SJCRH30 (cell line): Measurements from ENCODE around the gene TRIM67. TPM values are rescaled to one million over a fixed set of nuclear protein-coding genes. Genes with fewer than 3 reads are reported as not detected.

Experiments used
- DNase-seq, 2 experiments: peaks; one replicate each; pipeline ENCODE4 v3.0.0-alpha.2; 2015 to 2020
- H3K27ac ChIP-seq: fragments of 250-450 bp; sonication (Bioruptor Pico); 2 replicates; pipeline ENCODE4 v1.5.1; 2020; ENCODE audit warnings: mild to moderate bottlenecking, moderate library complexity
- H3K27me3 ChIP-seq: fragments of 250-450 bp; sonication (Bioruptor Pico); 2 replicates; pipeline ENCODE4 v1.5.1; 2020; ENCODE audit warnings: mild to moderate bottlenecking, moderate library complexity
- H3K36me3 ChIP-seq: fragments of 250-450 bp; sonication (Bioruptor Pico); 2 replicates; pipeline ENCODE4 v1.5.1; 2020; ENCODE audit warnings: mild to moderate bottlenecking, moderate library complexity
- H3K4me1 ChIP-seq: fragments of 250-450 bp; sonication (Bioruptor Pico); 2 replicates; pipeline ENCODE4 v1.5.1; 2020; ENCODE audit warnings: mild to moderate bottlenecking, moderate library complexity
- H3K4me3 ChIP-seq: fragments of 250-450 bp; sonication (Bioruptor Pico); 2 replicates; pipeline ENCODE4 v1.5.1; 2020; ENCODE audit warnings: mild to moderate bottlenecking, moderate library complexity
- H3K9me3 ChIP-seq: fragments of 250-450 bp; sonication (Bioruptor Pico); replicated peaks from 2 replicates; pipeline ENCODE4 v1.5.1; 2020; ENCODE audit warnings: mild to moderate bottlenecking, moderate library complexity
- total RNA-seq: library from RNA; depleted of rRNA; stranded (reverse); fragments of >200 nt; shearing (Covaris generic); gene quantifications from 2 replicates; pipeline ENCODE4 v1.2.3, GENCODE V29; 2014

Gene TRIM67
- total RNA-seq, 1 experiment from 2014 or later = not detected

GRCh38 chr1:231162970-231163829 lies 1.3 kb downstream of the TRIM67 start:
- no peaks in the 10 kb centered on the region for H3K27me3 ChIP-seq
- no peaks in the 10 kb centered on the region for H3K9me3 ChIP-seq
- no peak overlapping the region for H3K27ac ChIP-seq
- H3K36me3 ChIP-seq = no peaks in the 10 kb centered on the region
- H3K4me1 ChIP-seq = no peaks in the 10 kb centered on the region
- no peak for DNase-seq
- H3K4me3 ChIP-seq = no peak overlapping the region

GRCh38 chr1:231163830-231164427 lies 2.1 kb downstream of the TRIM67 start:
- DNase-seq = no peak
- Histone ChIP-seq H3K27ac (no peak overlapping the region), H3K4me3 (no peak overlapping the region), H3K9me3 (no peaks in the 10 kb centered on the region), H3K36me3 (no peaks in the 10 kb centered on the region), H3K4me1 (no peaks in the 10 kb centered on the region), H3K27me3 (no peaks in the 10 kb centered on the region)

- no peaks in the 10 kb centered on the region for H3K4me1 ChIP-seq
- no peak for DNase-seq
Measured at GRCh38 chr1:231165371-231165770, 3.5 kb downstream of the TRIM67 start.

GRCh38 chr1:231166398-231166797 lies 4.5 kb downstream of the TRIM67 start:
- no peaks in the 10 kb centered on the region for H3K27me3 ChIP-seq
- DNase-seq = no peak
- no peaks in the 10 kb centered on the region for H3K9me3 ChIP-seq
- no peak overlapping the region for H3K4me3 ChIP-seq
- H3K36me3 ChIP-seq = no peaks in the 10 kb centered on the region
- H3K27ac ChIP-seq = no peak overlapping the region
- no peaks in the 10 kb centered on the region for H3K4me1 ChIP-seq

More at GRCh38 chr1:231165371-231165770, 3.5 kb downstream of the TRIM67 start:
- Histone ChIP-seq H3K27me3 (no peaks in the 10 kb centered on the region), H3K27ac (no peak overlapping the region), H3K36me3 (no peaks in the 10 kb centered on the region), H3K9me3 (no peaks in the 10 kb centered on the region), H3K4me3 (no peak overlapping the region)

GRCh38 chr1:231170875-231171274 lies 9.0 kb downstream of the TRIM67 start:
- H3K27ac ChIP-seq = no peak overlapping the region
- H3K36me3 ChIP-seq = no peaks in the 10 kb centered on the region
- no peaks in the 10 kb centered on the region for H3K9me3 ChIP-seq
- no peaks in the 10 kb centered on the region for H3K27me3 ChIP-seq
- no peak for DNase-seq
- H3K4me3 ChIP-seq = no peak overlapping the region
- H3K4me1 ChIP-seq = no peaks in the 10 kb centered on the region

GRCh38 chr1:231171623-231172197 lies 9.9 kb downstream of the TRIM67 start:
- Histone ChIP-seq H3K36me3 (no peaks in the 10 kb centered on the region), H3K27me3 (no peaks in the 10 kb centered on the region), H3K27ac (no peak overlapping the region), H3K4me3 (no peak overlapping the region), H3K9me3 (no peaks in the 10 kb centered on the region), H3K4me1 (no peaks in the 10 kb centered on the region)
- DNase-seq = no peak

- Histone ChIP-seq H3K27me3 (no peaks in the 10 kb centered on the region), H3K4me3 (no peak overlapping the region), H3K4me1 (no peaks in the 10 kb centered on the region), H3K9me3 (no peaks in the 10 kb centered on the region), H3K36me3 (no peaks in the 10 kb centered on the region), H3K27ac (no peak overlapping the region)
- DNase-seq = no peak
Measured at GRCh38 chr1:231172411-231172810, 10.6 kb downstream of the TRIM67 start.

- no peaks in the 10 kb centered on the region for H3K9me3 ChIP-seq
- H3K27me3 ChIP-seq = no peaks in the 10 kb centered on the region
- H3K4me3 ChIP-seq = no peak overlapping the region
- H3K27ac ChIP-seq = no peak overlapping the region
- no peak for DNase-seq
- H3K4me1 ChIP-seq = no peaks in the 10 kb centered on the region
- no peaks in the 10 kb centered on the region for H3K36me3 ChIP-seq
Measured at GRCh38 chr1:231176421-231176820, 14.6 kb downstream of the TRIM67 start.

- Histone ChIP-seq H3K27ac (no peak overlapping the region), H3K27me3 (no peaks in the 10 kb centered on the region), H3K9me3 (no peaks in the 10 kb centered on the region), H3K36me3 (no peaks in the 10 kb centered on the region), H3K4me1 (no peaks in the 10 kb centered on the region), H3K4me3 (no peak overlapping the region)
- DNase-seq = no peak
Measured at GRCh38 chr1:231177226-231177625, 15.4 kb downstream of the TRIM67 start.

GRCh38 chr1:231177936-231178335 lies 16.1 kb downstream of the TRIM67 start:
- no peak for DNase-seq
- H3K27ac ChIP-seq = no peak overlapping the region
- no peaks in the 10 kb centered on the region for H3K27me3 ChIP-seq
- H3K9me3 ChIP-seq = no peaks in the 10 kb centered on the region
- H3K4me3 ChIP-seq = no peak overlapping the region
- H3K4me1 ChIP-seq = no peaks in the 10 kb centered on the region
- H3K36me3 ChIP-seq = no peaks in the 10 kb centered on the region

- Histone ChIP-seq H3K27ac (no peak overlapping the region), H3K27me3 (no peaks in the 10 kb centered on the region), H3K9me3 (no peaks in the 10 kb centered on the region), H3K4me1 (no peaks in the 10 kb centered on the region), H3K4me3 (no peak overlapping the region), H3K36me3 (no peaks in the 10 kb centered on the region)
- DNase-seq = no peak
Measured at GRCh38 chr1:231178970-231179369, 17.1 kb downstream of the TRIM67 start.

- Histone ChIP-seq H3K27me3 (no peaks in the 10 kb centered on the region), H3K27ac (no peak overlapping the region), H3K9me3 (no peaks in the 10 kb centered on the region), H3K36me3 (no peaks in the 10 kb centered on the region), H3K4me1 (no peaks in the 10 kb centered on the region), H3K4me3 (no peak overlapping the region)
- DNase-seq = no peak
Measured at GRCh38 chr1:231180034-231180433, 18.2 kb downstream of the TRIM67 start.

- no peak overlapping the region for H3K4me3 ChIP-seq
- no peaks in the 10 kb centered on the region for H3K4me1 ChIP-seq
- H3K27me3 ChIP-seq = no peaks in the 10 kb centered on the region
- no peak overlapping the region for H3K27ac ChIP-seq
- no peak for DNase-seq
- no peaks in the 10 kb centered on the region for H3K36me3 ChIP-seq
- H3K9me3 ChIP-seq = no peaks in the 10 kb centered on the region
Measured at GRCh38 chr1:231181271-231181670, 19.4 kb downstream of the TRIM67 start.

GRCh38 chr1:231182317-231182716 lies 20.5 kb downstream of the TRIM67 start:
- no peak overlapping the region for H3K4me3 ChIP-seq
- H3K27ac ChIP-seq = no peak overlapping the region
- no peaks in the 10 kb centered on the region for H3K27me3 ChIP-seq
- H3K9me3 ChIP-seq = no peaks in the 10 kb centered on the region
- no peak for DNase-seq
- no peaks in the 10 kb centered on the region for H3K4me1 ChIP-seq
- H3K36me3 ChIP-seq = no peaks in the 10 kb centered on the region
